HG02763 (cell line): ENCODE results near the gene SFTA2.
"Not testable (repeated sequence)": the region's sequence is repeated elsewhere in the genome, so short reads cannot be mapped to it uniquely, and the experiment has no call there.

Source experiments
- ATAC-seq: cut with Tn5 transposase; IDR thresholded peaks from one replicate; pipeline ENCODE4 v1.9.1; 2021; ENCODE audit warnings: mild to moderate bottlenecking, moderate library complexity; ENCODE audit not compliant: unreplicated experiment

SFTA2 gene

GRCh38 chr6:30944051-30944450, 12.1 kb upstream of the SFTA2 start:
- no peak for ATAC-seq

- ATAC-seq, result no peak
Observed at GRCh38 chr6:30942338-30943060, 10.5 kb upstream of the SFTA2 start.

- no peak for ATAC-seq
Observed at GRCh38 chr6:30940361-30940986, 8.5 kb upstream of the SFTA2 start, which contains the start of gene MUCL3. TSS of gene MUCL3 (plus strand) at chr6:30940973. CDS start at chr6:30941000, 27 bp downstream.

GRCh38 chr6:30939473-30939872, 7.5 kb upstream of the SFTA2 start:
- ATAC-seq, result no peak

- ATAC-seq, result no peak
Observed at GRCh38 chr6:30938730-30939129, 6.8 kb upstream of the SFTA2 start.

GRCh38 chr6:30937265-30937664, 5.3 kb upstream of the SFTA2 start:
- no peak for ATAC-seq

GRCh38 chr6:30935018-30935417, 3.0 kb upstream of the SFTA2 start:
- no peak for ATAC-seq

- ATAC-seq, result no peak
Observed at GRCh38 chr6:30932665-30933365, 845 bp upstream of the SFTA2 start.

- ATAC-seq, result no peak
Observed at GRCh38 chr6:30931272-30931671, 698 bp downstream of the SFTA2 start.

GRCh38 chr6:30930506-30930905, 1.5 kb downstream of the SFTA2 start:
- ATAC-seq, result no peak

GRCh38 chr6:30928677-30929076, 3.3 kb downstream of the SFTA2 start:
- ATAC-seq, result no peak

- not testable (repeated sequence) for ATAC-seq
Observed at GRCh38 chr6:30927080-30927479, 4.9 kb downstream of the SFTA2 start.

GRCh38 chr6:30926644-30927043, 5.3 kb downstream of the SFTA2 start:
- ATAC-seq, result no peak

- ATAC-seq, result not testable (repeated sequence)
Observed at GRCh38 chr6:30924040-30924627, 7.8 kb downstream of the SFTA2 start.

- ATAC-seq, result no peak
Observed at GRCh38 chr6:30922447-30922852, 9.5 kb downstream of the SFTA2 start.

GRCh38 chr6:30918670-30919069, 13.3 kb downstream of the SFTA2 start:
- no peak for ATAC-seq

GRCh38 chr6:30917487-30917886, 14.5 kb downstream of the SFTA2 start:
- ATAC-seq, result no peak

- no peak for ATAC-seq
Observed at GRCh38 chr6:30917041-30917440, 14.9 kb downstream of the SFTA2 start.

GRCh38 chr6:30915591-30915946, 16.4 kb downstream of the SFTA2 start:
- ATAC-seq, result no peak

GRCh38 chr6:30914854-30915590, 16.9 kb downstream of the SFTA2 start:
- no peak for ATAC-seq
